K562 (cell line): ENCODE results near the gene KIAA0825. TPM values are rescaled to one million over a fixed set of nuclear protein-coding genes. Genes with fewer than 3 reads are reported as not detected.

Experiments used
- ATAC-seq: fragments of 200-7000 bp; cut with Tn5 transposase; 3 replicates; pipeline ENCODE4 v1.9.1; 2020; ENCODE audit warnings: moderate library complexity
- BruUV-seq: library from RNA; stranded (reverse); fragments of 400-500 nt; replicated peaks from 2 replicates; lab custom pipeline; 2021; lab: Mats Ljungman, UMichigan
- CTCF ChIA-PET: fragments of 300-600 bp; formaldehyde crosslinking; extraction: SDS; loops from one replicate; lab custom pipeline; 2021; ENCODE audit warnings: low intra/inter-chr PET ratio; lab: Yijun Ruan, JAX
- POLR2A ChIA-PET: fragments of 300-600, 350-650 bp; sonication (Branson Sonifier 250); formaldehyde crosslinking; extraction: SDS; loops from one replicate; lab custom pipeline; 2021; ENCODE audit warnings: antibody characterized with exemption, inconsistent platforms; lab: Yijun Ruan, JAX
- DNase-seq, 4 experiments: peaks; one replicate each; pipeline versions ENCODE4 v3.0.0 to v3.0.0-alpha.2; 2011 to 2018; ENCODE audit warnings: low spot score in 3 of 4, mixed read lengths in 3 of 4; ENCODE audit errors: extremely low read depth in 1 of 4
- FAIRE-seq: peaks from 2 replicates; lab custom pipeline; 2011; peaks lifted over from hg19 to GRCh38; lab: Jason Lieb, UNC
- H2AFZ ChIP-seq: 2 replicates; pipeline ENCODE4 v1.6.0; 2011; ENCODE audit warnings: low read depth, low read length, control low read depth, inconsistent platforms
- H3K27ac ChIP-seq: fragments of 200-600 bp; 3 replicates; pipeline ENCODE4 v1.8.0; 2011; ENCODE audit warnings: low read depth, mild to moderate bottlenecking, control low read depth, inconsistent platforms, low read length, moderate library complexity, mixed read lengths; ENCODE audit errors: extremely low read depth
- H3K27me3 ChIP-seq, 2 experiments: fragments of 300-600 bp in 1 of 2; 2 replicates in 1 of 2; 3 replicates in 1 of 2; pipeline versions ENCODE4 v1.6.0 to v1.8.0; 2011; ENCODE audit warnings: inconsistent platforms in 2 of 2, low read length in 2 of 2, mild to moderate bottlenecking in 1 of 2, mixed read lengths in 1 of 2, moderate library complexity in 1 of 2; ENCODE audit not compliant: control insufficient read depth in 2 of 2, insufficient read depth in 2 of 2
- H3K36me3 ChIP-seq: fragments of 300-600 bp; 3 replicates; pipeline ENCODE4 v1.8.0; 2011; ENCODE audit warnings: mild to moderate bottlenecking, low read length, inconsistent platforms; ENCODE audit not compliant: control insufficient read depth, insufficient read depth
- H3K4me1 ChIP-seq, 2 experiments: fragments of 200-600 bp in 1 of 2; replicated peaks in 1 of 2; 2 replicates in 1 of 2; 3 replicates in 1 of 2; pipeline versions ENCODE4 v1.5.1 to v1.8.0; 2011; ENCODE audit warnings: inconsistent platforms in 2 of 2, low read length in 2 of 2, mild to moderate bottlenecking in 1 of 2, mixed read lengths in 1 of 2, moderate library complexity in 1 of 2; ENCODE audit not compliant: control insufficient read depth in 2 of 2, insufficient read depth in 2 of 2
- H3K4me2 ChIP-seq: 2 replicates; pipeline ENCODE4 v1.6.1; 2011; ENCODE audit warnings: low read length, control low read depth, inconsistent platforms, mixed read lengths; ENCODE audit not compliant: insufficient read depth
- H3K4me3 ChIP-seq: fragments of 200-600 bp; sonication (generic), shearing (Covaris generic); 2 replicates; pipeline ENCODE4 v1.5.1; 2016; ENCODE audit warnings: control low read depth, inconsistent platforms
- H3K79me2 ChIP-seq: fragments of 200-600 bp; 3 replicates; pipeline ENCODE4 v1.8.0; 2011; ENCODE audit warnings: low read length, inconsistent platforms; ENCODE audit not compliant: control insufficient read depth, insufficient read depth
- H3K9ac ChIP-seq, 2 experiments: 2 replicates each; pipeline versions ENCODE4 v1.6.0 to v1.6.1; 2011; ENCODE audit warnings: low read depth in 2 of 2, low read length in 2 of 2, control low read depth in 1 of 2, inconsistent platforms in 1 of 2, mild to moderate bottlenecking in 1 of 2, mixed read lengths in 1 of 2; ENCODE audit not compliant: insufficient read depth in 1 of 2
- H3K9me1 ChIP-seq: one replicate; pipeline ENCODE4 v1.6.0; 2011; ENCODE audit warnings: inconsistent platforms, mild to moderate bottlenecking, low read length, moderate library complexity; ENCODE audit not compliant: control insufficient read depth, insufficient read depth
- H3K9me3 ChIP-seq: replicated peaks from 2 replicates; pipeline ENCODE4 v1.5.1; 2011; ENCODE audit warnings: low read depth, low read length, inconsistent platforms; ENCODE audit not compliant: control insufficient read depth, insufficient read depth
- H4K20me1 ChIP-seq: replicated peaks from 2 replicates; pipeline ENCODE4 v1.6.1; 2011; ENCODE audit warnings: low read length, inconsistent platforms, mixed read lengths; ENCODE audit not compliant: control insufficient read depth, insufficient read depth
- GTF2E2 ChIP-seq: fragments of 200-800 bp; sonication (Bioruptor generic); IDR thresholded peaks from 2 replicates; pipeline ENCODE4 v1.6.1; 2016; ENCODE audit warnings: missing genetic modification characterization, missing compliant biosample characterization
- KDM1A ChIP-seq, 2 experiments: fragments of 450-650 bp; IDR thresholded peaks; 2 replicates each; pipeline ENCODE4 v1.6.1; 2016; ENCODE audit warnings: mild to moderate bottlenecking in 2 of 2
- NCOA6 ChIP-seq: fragments of 450-650 bp; IDR thresholded peaks from 2 replicates; pipeline ENCODE4 v1.6.1; 2017; ENCODE audit warnings: mild to moderate bottlenecking
- STAT5A ChIP-seq: IDR thresholded peaks from 2 replicates; pipeline ENCODE4 v1.6.1; 2012; ENCODE audit warnings: low read length, inconsistent platforms, borderline replicate concordance
- TCFL5 ChIP-seq: fragments of 250-450 bp; sonication (Bioruptor Pico); conservative IDR thresholded peaks from 2 replicates; pipeline ENCODE4 v1.6.1; 2021; ENCODE audit warnings: mild to moderate bottlenecking, moderate library complexity, matching md5 sums
- TEAD4 ChIP-seq, 2 experiments: sonication (generic) in 1 of 2; formaldehyde crosslinking in 1 of 2; IDR thresholded peaks; 2 replicates each; pipeline versions ENCODE4 v1.6.1 to v1.8.0; 2012 to 2022; ENCODE audit warnings: borderline replicate concordance in 1 of 2, inconsistent platforms in 1 of 2, low read length in 1 of 2, mild to moderate bottlenecking in 1 of 2, missing genetic modification reagents in 1 of 2
- ZBTB17 ChIP-seq: fragments of 450-650 bp; formaldehyde crosslinking; IDR thresholded peaks from 2 replicates; pipeline ENCODE4 v1.4.0; 2020; ENCODE audit warnings: mild to moderate bottlenecking
- ZNF766 ChIP-seq: fragments of 200-800 bp; sonication (Bioruptor generic); conservative IDR thresholded peaks from 2 replicates; pipeline ENCODE4 v1.6.1; 2016; ENCODE audit warnings: missing genetic modification characterization, missing compliant biosample characterization
- WGBS: fragments of 100-300 bp; shearing (Covaris generic); methylation state at CpG from one replicate; pipeline ENCODE4 v1.1.6; 2016; ENCODE audit warnings: low coverage, mixed read lengths; ENCODE audit not compliant: insufficient coverage; ENCODE audit errors: missing lambda C conversion rate; 5-methylcytosine and 5-hydroxymethylcytosine counted together
- in situ Hi-C: fragments of 300-500 bp; cut with MboI; formaldehyde crosslinking; loops from 4 replicates; pipeline ENCODE4 v1.15.0; 2018; ENCODE audit warnings: inconsistent platforms, mixed read lengths
- intact Hi-C: fragments of 100-400 bp; cut with micrococcal nuclease; formaldehyde crosslinking; loops from 2 replicates; pipeline ENCODE4 v1.14.2; 2022
- polyA plus RNA-seq, 8 experiments: library from polyadenylated mRNA; depleted of rRNA in 4 of 8; stranded (reverse) in 5 of 8; unstranded in 3 of 8; fragments of >200 nt; fragmentation: Nextera tagmentation in 2 of 8; fragmentation: Illumina TruSeq in 1 of 8; extraction: Ambion mirVana in 2 of 8; extraction: Trizol in 1 of 8; gene quantifications; 2 replicates each; pipeline versions ENCODE4 v1.2.1 to v1.2.3, GENCODE V29; 2011 to 2014; ENCODE audit warnings: inconsistent platforms in 1 of 8, missing spikeins in 1 of 8
- total RNA-seq, 7 experiments: library from RNA; depleted of rRNA in 6 of 7; stranded (reverse); fragments of >200 nt in 6 of 7; fragmentation: Illumina TruSeq in 2 of 7; extraction: Trizol in 2 of 7; gene quantifications; 2 replicates each; pipeline versions ENCODE4 v1.2.1 to v1.2.3, GENCODE V29; 2011 to 2021; ENCODE audit warnings: low replicate concordance in 1 of 7
- TF ChIP-seq, protein P1 (sequence below): fragments of 450-650 bp; IDR thresholded peaks from 2 replicates; pipeline ENCODE4 v1.6.1; 2016

The KIAA0825 gene
- total and polyA plus RNA-seq, 9 of the 15 experiments (the other 6 are each of a cell fraction or from before 2014, with no cell fraction given): 0.05 to 0.36 (median 0.16) TPM; not detected in 1

DNA sequence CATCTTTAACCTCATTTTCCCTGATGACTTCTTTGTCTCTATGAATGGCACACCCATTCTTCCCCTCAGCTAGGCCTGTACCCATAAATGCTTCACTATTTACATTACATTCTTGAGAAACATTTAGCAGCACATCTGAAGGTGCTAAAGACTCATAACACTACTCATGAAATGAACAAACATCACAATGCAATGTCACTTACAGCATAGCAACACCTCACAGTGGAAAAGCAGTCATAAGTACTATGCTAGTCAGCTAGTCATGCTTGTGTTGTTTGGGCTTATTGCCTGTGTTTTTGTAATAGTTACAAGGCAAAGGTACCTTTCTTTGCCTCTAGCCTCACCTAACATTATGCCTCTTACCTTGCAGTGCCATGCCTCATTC lies 228.9 kb downstream of the KIAA0825 start (continued):
- TF ChIP-seq ZBTB17 (CRISPR knock-in tag) (no peak), KDM1A (IDR thresholded peaks at IDR 0.05) (no peak), TCFL5 (CRISPR knock-in tag) (no peak)
- TF ChIP-seq, protein P1, sequence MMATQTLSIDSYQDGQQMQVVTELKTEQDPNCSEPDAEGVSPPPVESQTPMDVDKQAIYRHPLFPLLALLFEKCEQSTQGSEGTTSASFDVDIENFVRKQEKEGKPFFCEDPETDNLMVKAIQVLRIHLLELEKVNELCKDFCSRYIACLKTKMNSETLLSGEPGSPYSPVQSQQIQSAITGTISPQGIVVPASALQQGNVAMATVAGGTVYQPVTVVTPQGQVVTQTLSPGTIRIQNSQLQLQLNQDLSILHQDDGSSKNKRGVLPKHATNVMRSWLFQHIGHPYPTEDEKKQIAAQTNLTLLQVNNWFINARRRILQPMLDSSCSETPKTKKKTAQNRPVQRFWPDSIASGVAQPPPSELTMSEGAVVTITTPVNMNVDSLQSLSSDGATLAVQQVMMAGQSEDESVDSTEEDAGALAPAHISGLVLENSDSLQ: no peak
- TF ChIP-seq, all 486 proteins: peak for 0

DNA sequence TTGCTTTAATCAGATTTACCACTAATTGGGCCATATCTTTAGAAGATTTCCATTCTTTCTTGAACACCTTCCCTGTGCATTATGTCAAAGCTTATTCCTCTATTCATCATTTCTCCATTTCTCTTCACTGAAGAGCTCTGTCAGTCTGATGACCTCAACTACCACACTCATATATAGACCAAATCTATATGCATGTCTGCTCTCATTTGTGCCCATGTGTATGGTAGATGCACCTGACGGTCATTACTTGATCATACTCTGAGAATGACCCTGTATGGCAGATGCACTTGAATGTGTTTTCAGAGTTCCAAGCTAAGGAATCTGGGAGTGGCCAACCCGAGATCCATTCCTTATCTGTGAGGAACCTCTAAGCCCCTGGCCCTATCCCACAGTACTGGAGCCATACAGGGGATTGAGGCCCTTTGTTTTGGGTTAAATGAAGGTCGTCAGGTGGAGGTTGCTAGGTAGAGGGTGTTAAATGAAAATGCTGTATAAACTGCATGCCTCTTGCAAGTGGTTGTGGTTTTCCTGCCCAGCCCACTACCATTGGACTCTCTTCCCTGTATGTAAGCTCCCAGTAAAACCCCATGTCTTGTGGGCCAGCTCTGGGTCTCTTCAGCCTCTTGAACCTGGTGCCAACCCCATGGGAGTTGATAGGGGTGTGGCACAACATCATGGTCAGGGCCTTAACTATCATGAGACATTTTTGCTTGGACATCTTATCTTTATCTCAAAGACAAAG lies 229.5 kb downstream of the KIAA0825 start:
- intact Hi-C loops (no loop called here), in situ Hi-C loops (no loop called here)
- BruUV-seq: no TSS peak
- no peaks in the 10 kb centered on the region for H3K27me3 ChIP-seq
- ATAC-seq (no peak), FAIRE-seq (no peak), DNase-seq (no peak)
- H3K9ac ChIP-seq: no peak overlapping the region
- no peak overlapping the region for H3K27ac ChIP-seq
- TF ChIP-seq NCOA6 (no peak), TEAD4 (IDR thresholded peaks at IDR 0.05; ENCODE audit: low read length) (no peak), TEAD4 (CRISPR knock-in tag; IDR thresholded peaks at IDR 0.05; ENCODE audit: borderline replicate concordance) (no peak), ZNF766 (no peak), STAT5A (no peak), GTF2E2 (tag) (no peak)
- 0% methylated on average over 3 of the region's 3 CpGs for WGBS
- H3K36me3 ChIP-seq: no peaks in the 10 kb centered on the region
- no peaks in the 10 kb centered on the region for H3K9me3 ChIP-seq
- no peaks in the 10 kb centered on the region for H3K79me2 ChIP-seq
- no peak overlapping the region for H3K4me2 ChIP-seq
- no peak overlapping the region for H3K4me3 ChIP-seq
- no peaks in the 10 kb centered on the region for H3K9me1 ChIP-seq
- ChIA-PET CTCF (no interaction called here), POLR2A (no interaction called here)
- no peaks in the 10 kb centered on the region for H3K4me1 ChIP-seq
- H4K20me1 ChIP-seq: no peaks in the 10 kb centered on the region
- no peak overlapping the region for H2AFZ ChIP-seq
